H1 (cell line): ENCODE measurements around the gene YAP1. TPM values are rescaled to one million over a fixed set of nuclear protein-coding genes. Genes with fewer than 3 reads are reported as not detected.

Source experiments
- CTCF ChIA-PET: fragments of 300-600 bp; sonication (Branson Sonifier 250); formaldehyde crosslinking; loops from one replicate; lab custom pipeline; 2021; ENCODE audit not compliant: partially characterized antibody; lab: Charles Lee
- POLR2A ChIA-PET: fragments of 300-600 bp; sonication (Branson Sonifier 250); formaldehyde crosslinking; loops from one replicate; lab custom pipeline; 2021; ENCODE audit warnings: inconsistent platforms; ENCODE audit not compliant: partially characterized antibody; lab: Charles Lee
- DNase-seq, 2 experiments: peaks; one replicate each; pipeline versions ENCODE4 v3.0.0 to v3.0.0-alpha.2; 2010 to 2022; ENCODE audit warnings: low spot score in 2 of 2, low read depth in 1 of 2, mixed read lengths in 1 of 2
- FAIRE-seq: peaks from 2 replicates; lab custom pipeline; 2011; peaks lifted over from hg19 to GRCh38; lab: Jason Lieb, UNC
- H2AFZ ChIP-seq: 2 replicates; pipeline ENCODE4 v1.8.1; 2012; ENCODE audit warnings: low read length, inconsistent platforms
- H2AK5ac ChIP-seq: 2 replicates; pipeline ENCODE4 v1.6.1; 2013; ENCODE audit warnings: low read depth, low read length
- H2BK120ac ChIP-seq: replicated peaks from 2 replicates; pipeline ENCODE3; 2013; ENCODE audit warnings: low read depth, low read length, inconsistent platforms
- H2BK12ac ChIP-seq: 2 replicates; pipeline ENCODE4 v1.6.1; 2013; ENCODE audit warnings: low read depth, low read length
- H2BK15ac ChIP-seq: 2 replicates; pipeline ENCODE4 v1.6.1; 2013; ENCODE audit warnings: low read length
- H2BK20ac ChIP-seq: 2 replicates; pipeline ENCODE4 v1.6.1; 2013; ENCODE audit warnings: low read length
- H2BK5ac ChIP-seq: 2 replicates; pipeline ENCODE4 v1.6.1; 2013; ENCODE audit warnings: low read depth, low read length
- H3K14ac ChIP-seq: 2 replicates; pipeline ENCODE4 v1.6.1; 2013; ENCODE audit warnings: inconsistent platforms; ENCODE audit not compliant: insufficient read length
- H3K18ac ChIP-seq: 2 replicates; pipeline ENCODE4 v1.6.1; 2013; ENCODE audit warnings: low read length; ENCODE audit errors: extremely low read depth
- H3K23ac ChIP-seq: 2 replicates; pipeline ENCODE4 v1.6.1; 2013; ENCODE audit warnings: inconsistent platforms; ENCODE audit not compliant: insufficient read length
- H3K23me2 ChIP-seq: 2 replicates; pipeline ENCODE4 v1.6.1; 2013; ENCODE audit warnings: low read depth, low read length
- H3K27ac ChIP-seq: 2 replicates; pipeline ENCODE4 v1.6.1; 2011; ENCODE audit warnings: low read depth, low read length, inconsistent platforms
- H3K27me3 ChIP-seq, 4 experiments: replicated peaks in 1 of 4; 1 replicate in 1 of 4; 2 replicates in 3 of 4; pipeline versions ENCODE4 v1.6.1 to v1.8.1; 2011 to 2013; ENCODE audit warnings: low read length in 3 of 4, mild to moderate bottlenecking in 3 of 4, inconsistent platforms in 2 of 4, mixed read lengths in 2 of 4, moderate library complexity in 1 of 4; ENCODE audit not compliant: control insufficient read depth in 3 of 4, insufficient read depth in 3 of 4; ENCODE audit errors: extremely low read depth in 1 of 4
- H3K36me3 ChIP-seq, 4 experiments: 2 replicates each; pipeline versions ENCODE4 v1.6.1 to v1.8.1; 2011 to 2013; ENCODE audit warnings: mild to moderate bottlenecking in 4 of 4, low read length in 3 of 4, moderate library complexity in 2 of 4, control low read depth in 1 of 4, inconsistent platforms in 1 of 4; ENCODE audit not compliant: insufficient read depth in 4 of 4, control insufficient read depth in 2 of 4
- H3K4ac ChIP-seq: replicated peaks from 2 replicates; pipeline ENCODE3; 2013; ENCODE audit warnings: low read length, low read depth, mixed read lengths, inconsistent platforms; ENCODE audit not compliant: insufficient read length
- H3K4me1 ChIP-seq, 4 experiments: replicated peaks in 1 of 4; 1 replicate in 1 of 4; 2 replicates in 3 of 4; pipeline versions ENCODE4 v1.6.1 to v1.8.1; 2011 to 2013; ENCODE audit warnings: low read length in 3 of 4, inconsistent platforms in 2 of 4, mixed read lengths in 1 of 4; ENCODE audit not compliant: insufficient read depth in 4 of 4, control insufficient read depth in 3 of 4
- H3K4me2 ChIP-seq, 2 experiments: 2 replicates each; pipeline versions ENCODE4 v1.6.1 to v1.8.1; 2011 to 2013; ENCODE audit warnings: low read depth in 2 of 2, low read length in 2 of 2, control low read depth in 1 of 2, inconsistent platforms in 1 of 2, mild to moderate bottlenecking in 1 of 2; ENCODE audit not compliant: insufficient read depth in 1 of 2
- H3K4me3 ChIP-seq, 4 experiments: fragments of 200-600, 300-600 bp in 1 of 4; sonication (generic), shearing (Covaris generic), sonication (Bioruptor Twin) in 1 of 4; 2 replicates each; pipeline versions ENCODE4 v1.5.1 to v1.8.1; 2011 to 2016; ENCODE audit warnings: low read length in 4 of 4, low read depth in 3 of 4, control low read depth in 2 of 4, inconsistent platforms in 2 of 4, mild to moderate bottlenecking in 2 of 4, mixed read lengths in 1 of 4, moderate library complexity in 1 of 4; ENCODE audit not compliant: insufficient read depth in 2 of 4; ENCODE audit errors: extremely low read depth in 1 of 4
- H3K56ac ChIP-seq: replicated peaks from 2 replicates; pipeline ENCODE3; 2013; ENCODE audit warnings: low read depth, mild to moderate bottlenecking, mixed read lengths, low read length, inconsistent platforms; ENCODE audit not compliant: insufficient read length
- H3K79me1 ChIP-seq: 2 replicates; pipeline ENCODE4 v1.6.1; 2013; ENCODE audit warnings: low read depth, low read length, control low read depth
- H3K79me2 ChIP-seq, 2 experiments: 2 replicates each; pipeline versions ENCODE4 v1.6.1 to v1.8.1; 2012 to 2013; ENCODE audit warnings: low read length in 2 of 2, mild to moderate bottlenecking in 2 of 2, inconsistent platforms in 1 of 2; ENCODE audit not compliant: insufficient read depth in 2 of 2, control insufficient read depth in 1 of 2
- H3K9ac ChIP-seq, 4 experiments: replicated peaks in 1 of 4; 1 replicate in 1 of 4; 2 replicates in 3 of 4; pipeline versions ENCODE4 v1.6.1 to v1.8.1; 2011 to 2013; ENCODE audit warnings: low read depth in 3 of 4, low read length in 3 of 4, control low read depth in 2 of 4, mild to moderate bottlenecking in 2 of 4, moderate library complexity in 2 of 4, inconsistent platforms in 1 of 4; ENCODE audit errors: extremely low read depth in 1 of 4
- H3K9me3 ChIP-seq, 2 experiments: 2 replicates each; pipeline versions ENCODE4 v1.6.1 to v1.8.1; 2012 to 2013; ENCODE audit warnings: mild to moderate bottlenecking in 2 of 2, moderate library complexity in 2 of 2, control low read depth in 1 of 2, inconsistent platforms in 1 of 2, low read depth in 1 of 2, low read length in 1 of 2, mixed read lengths in 1 of 2; ENCODE audit not compliant: insufficient read depth in 2 of 2
- H4K20me1 ChIP-seq, 2 experiments: replicated peaks in 1 of 2; 2 replicates each; pipeline versions ENCODE3 to v1.8.1; 2011 to 2013; ENCODE audit warnings: inconsistent platforms in 2 of 2, low read length in 2 of 2, mild to moderate bottlenecking in 1 of 2; ENCODE audit not compliant: insufficient read depth in 2 of 2, control insufficient read depth in 1 of 2
- H4K5ac ChIP-seq: 2 replicates; pipeline ENCODE4 v1.6.1; 2013; ENCODE audit warnings: low read length, low read depth, mixed read lengths, inconsistent platforms; ENCODE audit not compliant: insufficient read length
- H4K8ac ChIP-seq: 2 replicates; pipeline ENCODE4 v1.8.0; 2013; ENCODE audit warnings: mild to moderate bottlenecking, moderate library complexity, low read length, inconsistent platforms; ENCODE audit not compliant: insufficient read depth; ENCODE audit errors: extremely low read depth
- H4K91ac ChIP-seq: replicated peaks from 2 replicates; pipeline ENCODE3; 2013; ENCODE audit warnings: low read length, mixed read lengths, inconsistent platforms; ENCODE audit not compliant: insufficient read length
- CBX5 ChIP-seq: fragments of 300-800, 300-1000 bp; sonication (generic); IDR thresholded peaks from 2 replicates; pipeline ENCODE4 v1.7.1; 2016; ENCODE audit warnings: antibody characterized with exemption, low read length, low read depth
- CHD2 ChIP-seq: IDR thresholded peaks from 2 replicates; pipeline ENCODE4 v1.6.1; 2012; ENCODE audit warnings: low read length, improper control_type of control experiment
- E2F6 ChIP-seq: IDR thresholded peaks from 2 replicates; pipeline ENCODE4 v1.6.1; 2012; ENCODE audit warnings: inconsistent platforms
- GTF2F1 ChIP-seq: IDR thresholded peaks from 2 replicates; pipeline ENCODE4 v1.6.1; 2012; ENCODE audit warnings: low read depth, low read length, improper control_type of control experiment, borderline replicate concordance
- HDAC6 ChIP-seq: IDR thresholded peaks from one replicate; pipeline ENCODE4 v1.7.1; 2012; ENCODE audit warnings: low read depth, mild to moderate bottlenecking, inconsistent platforms, low read length, moderate library complexity
- KDM4A ChIP-seq: IDR thresholded peaks from one replicate; pipeline ENCODE4 v1.7.1; 2012; ENCODE audit warnings: low read depth, mild to moderate bottlenecking, moderate library complexity, low read length, inconsistent platforms; ENCODE audit not compliant: severe bottlenecking
- POLR2A ChIP-seq, 2 experiments: IDR thresholded peaks; 1 replicate in 1 of 2; 2 replicates in 1 of 2; pipeline ENCODE4 v1.6.1; 2011; ENCODE audit warnings: low read depth in 2 of 2, low read length in 2 of 2, mild to moderate bottlenecking in 2 of 2; ENCODE audit errors: control extremely low read depth in 1 of 2
- POU5F1 ChIP-seq: IDR thresholded peaks from 2 replicates; pipeline ENCODE4 v1.6.1; 2011; ENCODE audit warnings: low read depth, mild to moderate bottlenecking, low read length, moderate library complexity
- SIX5 ChIP-seq: IDR thresholded peaks from 2 replicates; pipeline ENCODE4 v1.6.1; 2011; ENCODE audit warnings: mild to moderate bottlenecking, low read depth, low read length
- SP2 ChIP-seq: IDR thresholded peaks from 2 replicates; pipeline ENCODE4 v1.6.1; 2012; ENCODE audit warnings: mild to moderate bottlenecking, low read length, inconsistent platforms
- TBP ChIP-seq: IDR thresholded peaks from 2 replicates; pipeline ENCODE4 v1.6.1; 2011; ENCODE audit warnings: low read depth, low read length, improper control_type of control experiment
- USF2 ChIP-seq: IDR thresholded peaks from 2 replicates; pipeline ENCODE4 v1.6.1; 2011; ENCODE audit warnings: low read length, improper control_type of control experiment
- YY1 ChIP-seq: IDR thresholded peaks from 2 replicates; pipeline ENCODE4 v1.6.1; 2011; ENCODE audit warnings: low read depth, mild to moderate bottlenecking, low read length
- ZNF274 ChIP-seq: IDR thresholded peaks from 2 replicates; pipeline ENCODE4 v1.7.0; 2012; ENCODE audit warnings: low read length, borderline replicate concordance; ENCODE audit errors: extremely low read depth
- WGBS, 2 experiments: shearing (Covaris generic) in 1 of 2; methylation state at CpG; one replicate each; pipeline versions ENCODE4 v1.1.6 to v1.1.7; 2013 to 2015; ENCODE audit warnings: low lambda C conversion rate in 2 of 2, mixed read lengths in 2 of 2, inconsistent platforms in 1 of 2, low coverage in 1 of 2, missing lambda C conversion rate in 1 of 2; ENCODE audit not compliant: insufficient replicate concordance in 2 of 2, insufficient coverage in 1 of 2, insufficient read length in 1 of 2; ENCODE audit errors: extremely low coverage in 1 of 2, missing lambda C conversion rate in 1 of 2; 5-methylcytosine and 5-hydroxymethylcytosine counted together
- polyA plus RNA-seq, 7 experiments: library from polyadenylated mRNA; depleted of rRNA in 3 of 7; stranded (reverse) in 5 of 7; unstranded in 2 of 7; fragments of >200 nt in 5 of 7; fragments of 200-250 nt in 2 of 7; gene quantifications; 1 replicate in 5 of 7; 2 replicates in 1 of 7; 4 replicates in 1 of 7; pipeline versions ENCODE4 v1.2.1 to v1.2.3, GENCODE V29; 2011 to 2013; ENCODE audit warnings: missing spikeins in 2 of 7, mixed read lengths in 2 of 7
- total RNA-seq: library from RNA; stranded (reverse); fragmentation: NEBNext Ultra II Directional; extraction: Animal tissue kit (Norgen Biotek cat#: 25700); gene quantifications from 2 replicates; pipeline ENCODE4 v1.2.1, GENCODE V29; 2021

YAP1 gene
- total and polyA plus RNA-seq, 2 of the 8 experiments (the other 6 are each of a cell fraction or from before 2014, with no cell fraction given) = 62.0 to 108 TPM

- Histone ChIP-seq H2BK5ac (no peak overlapping the region), H3K4me1 (no peaks in the 10 kb centered on the region), H4K5ac (no peak overlapping the region), H3K23me2 (no peaks in the 10 kb centered on the region), H3K23ac (no peak overlapping the region), H3K27ac (no peak overlapping the region), H4K91ac (no peak overlapping the region), H3K79me2 (no peaks in the 10 kb centered on the region), H2AFZ (no peak overlapping the region), H3K18ac (no peak overlapping the region), H3K14ac (no peak overlapping the region), H4K8ac (no peak overlapping the region), H2BK20ac (no peak overlapping the region), H3K4me3 (no peak overlapping the region), H3K36me3 (no peaks in the 10 kb centered on the region), H4K20me1 (no peaks in the 10 kb centered on the region), H2BK15ac (no peak overlapping the region), H3K56ac (no peak overlapping the region), H3K9ac (no peak overlapping the region), H3K9me3 (no peaks in the 10 kb centered on the region), H2AK5ac (no peak overlapping the region), H3K79me1 (no peaks in the 10 kb centered on the region), H2BK120ac (no peak overlapping the region), H3K4ac (no peak overlapping the region), H2BK12ac (no peak overlapping the region), H3K4me2 (no peak overlapping the region), H3K27me3 (no peaks in the 10 kb centered on the region)
- no peak for FAIRE-seq
- 93% methylated on average over 1 of the region's 1 CpG; no CpG with 5 or more reads in 1 of the 2 experiments for WGBS, 2 experiments
- no peak for DNase-seq
- POLR2A ChIA-PET = no interaction called here
- CTCF ChIA-PET = interaction anchor here (1.6 kb wide), 1 partner anchor 7 kb away, joined by 3 read pairs; no protein-coding TSS in a partner anchor
- no peak for TF ChIP-seq CBX5
- TF ChIP-seq POLR2A (IDR thresholded peaks at IDR 0.05; ENCODE audit: control extremely low read depth in 1 of 2, low read depth in 2 of 2, low read length in 2 of 2) = no peak
- TF ChIP-seq SP2 = no peak
- TF ChIP-seq POU5F1 = no peak
- no peak for TF ChIP-seq ZNF274
- TF ChIP-seq YY1 = no peak
- TF ChIP-seq CHD2 = no peak
- no peak for TF ChIP-seq KDM4A
- TF ChIP-seq SIX5 = no peak
- TF ChIP-seq HDAC6 = no peak
- no peak for TF ChIP-seq E2F6
- TF ChIP-seq TBP = no peak
- TF ChIP-seq GTF2F1 = no peak
- no peak for TF ChIP-seq USF2
Measured at GRCh38 chr11:102097186-102097585, 13.1 kb upstream of the YAP1 start.
